G401 (cell line): ENCODE results near the gene C1R. TPM values are rescaled to one million over a fixed set of nuclear protein-coding genes. Genes with fewer than 3 reads are reported as not detected.
"Not testable (repeated sequence)": the region's sequence is repeated elsewhere in the genome, so short reads cannot be mapped to it uniquely, and the experiment has no call there.

Experiments used
- DNase-seq: peaks from one replicate; pipeline ENCODE4 v3.0.0-alpha.2; 2015; ENCODE audit warnings: low spot score
- in situ Hi-C: cut with HindIII; loops from 2 replicates; pipeline ENCODE4 v1.10.0; 2016; ENCODE audit warnings: low sequenced_read_pairs, mixed read lengths
- total RNA-seq: library from RNA; depleted of rRNA; stranded (reverse); fragments of >200 nt; shearing (Covaris generic); gene quantifications from 2 replicates; pipeline ENCODE4 v1.2.3, GENCODE V29; 2014; rRNA removed

C1R gene
- total RNA-seq, 1 experiment from 2014 or later, result 0.78 TPM

- DNase-seq, in situ Hi-C loops: not testable (repeated sequence)
Observed at GRCh38 chr12:7055736-7056135, 36.5 kb downstream of the C1R start.

- in situ Hi-C loops, result no loop called here
- DNase-seq, result no peak
Observed at GRCh38 chr12:7054925-7055324, 37.3 kb downstream of the C1R start.

GRCh38 chr12:7049973-7050372, 42.3 kb downstream of the C1R start:
- in situ Hi-C loops, result not testable (repeated sequence)

GRCh38 chr12:7049445-7049951, 42.7 kb downstream of the C1R start:
- DNase-seq, in situ Hi-C loops: not testable (repeated sequence)

More at GRCh38 chr12:7049973-7050372, 42.3 kb downstream of the C1R start:
- DNase-seq, result not testable (repeated sequence)

GRCh38 chr12:7047306-7047705, 44.9 kb downstream of the C1R start:
- DNase-seq, result no peak
- in situ Hi-C loops, result no loop called here

- in situ Hi-C loops, result no loop called here
- no peak for DNase-seq
Observed at GRCh38 chr12:7046383-7047105, 45.7 kb downstream of the C1R start.

GRCh38 chr12:7045913-7046312, 46.3 kb downstream of the C1R start:
- DNase-seq, result no peak
- in situ Hi-C loops, result no loop called here

- peak; percentile 68 for DNase-seq
- in situ Hi-C loops, result no loop called here
Observed at GRCh38 chr12:7042842-7043241, 49.4 kb downstream of the C1R start.

GRCh38 chr12:7039403-7039802, 52.8 kb downstream of the C1R start:
- in situ Hi-C loops, result no loop called here
- DNase-seq, result no peak

- in situ Hi-C loops, result no loop called here
- DNase-seq, result no peak
Observed at GRCh38 chr12:7038591-7038990, 53.7 kb downstream of the C1R start.

GRCh38 chr12:7037411-7037810, 54.8 kb downstream of the C1R start:
- in situ Hi-C loops, DNase-seq: not testable (repeated sequence)

- no peak for DNase-seq
- in situ Hi-C loops, result no loop called here
Observed at GRCh38 chr12:7035463-7035862, 56.8 kb downstream of the C1R start.

- in situ Hi-C loops, result no loop called here
- no peak for DNase-seq
Observed at GRCh38 chr12:7034464-7034863, 57.8 kb downstream of the C1R start.

- no peak for DNase-seq
- in situ Hi-C loops, result no loop called here
Observed at GRCh38 chr12:7032990-7033389, 59.3 kb downstream of the C1R start.

GRCh38 chr12:7031306-7031705, 60.9 kb downstream of the C1R start:
- no peak for DNase-seq
- in situ Hi-C loops, result no loop called here

Other genes starting within 250 kb of the C1R start
- gene CDCA3, start 241.2 kb downstream of the C1R start, total RNA-seq, result 84.2 and 103 TPM in 2 replicates
- 137 and 156 TPM in 2 replicates for gene USP5, start 240.3 kb downstream of the C1R start, total RNA-seq
- gene TPI1, start 224.9 kb downstream of the C1R start, total RNA-seq, result 1,506 and 1,683 TPM in 2 replicates
- gene SPSB2, start 219.1 kb downstream of the C1R start, total RNA-seq, result 30.6 and 38.3 TPM in 2 replicates
- 7.0 and 16.1 TPM in 2 replicates for gene LRRC23, start 187.6 kb downstream of the C1R start, total RNA-seq
- gene ENO2, start 177.9 kb downstream of the C1R start, total RNA-seq, result 3.3 and 13.2 TPM in 2 replicates
- gene ATN1, start 164.5 kb downstream of the C1R start, total RNA-seq, result 2.2 and 6.2 TPM in 2 replicates
- gene RNU7-1, start 148.6 kb downstream of the C1R start, total RNA-seq, result not detected in 2 replicates
- 88.1 and 132 TPM in 2 replicates for gene C12orf57, start 148.4 kb downstream of the C1R start, total RNA-seq
- 12.1 and 16.6 TPM in 2 replicates for gene PTPN6, start 141.1 kb downstream of the C1R start, total RNA-seq
- 667 and 679 TPM in 2 replicates for gene PHB2, start 121.8 kb downstream of the C1R start, total RNA-seq
- 76.4 and 83.4 TPM in 2 replicates for gene EMG1, start 121.5 kb downstream of the C1R start, total RNA-seq
- gene LPCAT3, start 74.0 kb downstream of the C1R start, total RNA-seq, result 59.1 and 68.3 TPM in 2 replicates
- 3.3 and 4.1 TPM in 2 replicates for gene C1S, start 31.7 kb downstream of the C1R start, total RNA-seq
- 3.9 and 5.4 TPM in 2 replicates for gene C1RL, start 16.8 kb upstream of the C1R start, total RNA-seq
- not detected in 2 replicates for gene RBP5, start 36.4 kb upstream of the C1R start, total RNA-seq
- gene CLSTN3, start 37.9 kb upstream of the C1R start, total RNA-seq, result 14.8 and 17.9 TPM in 2 replicates
- 62.4 and 64.6 TPM in 2 replicates for gene PEX5, start 97.2 kb upstream of the C1R start, total RNA-seq
- not detected in 2 replicates for gene ACSM4, start 211.6 kb upstream of the C1R start, total RNA-seq